ENCODE measurements around the gene PTGS1.

The PTGS1 gene

DNA sequence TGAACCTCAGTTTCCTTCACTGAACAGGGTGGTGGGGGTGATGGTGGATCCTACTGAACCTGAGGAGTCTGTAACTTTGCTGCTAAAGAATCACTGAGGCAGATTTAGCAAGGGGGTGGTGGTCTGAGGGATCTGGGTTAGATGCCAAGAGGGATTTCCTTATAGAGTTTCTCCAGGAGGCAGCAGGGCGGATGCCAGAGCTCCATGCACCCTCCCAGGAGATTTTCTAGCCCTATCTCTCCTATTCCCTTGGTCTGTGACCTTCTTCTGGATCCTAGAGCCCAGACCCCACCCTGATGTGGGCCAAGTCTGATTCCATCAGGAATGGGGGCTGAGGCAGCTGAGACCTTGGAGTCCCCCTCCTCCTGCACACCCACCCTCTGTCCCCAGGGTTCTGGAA lies 6.0 kb downstream of the PTGS1 start:
- peak; percentile 47 for DNase-seq

GRCh38 chr9:122377241-122378164 lies 6.7 kb downstream of the PTGS1 start:
- DNase-seq: peak; percentile 40

- no peak for DNase-seq
Measured at GRCh38 chr9:122378236-122378635, 7.4 kb downstream of the PTGS1 start.

DNA sequence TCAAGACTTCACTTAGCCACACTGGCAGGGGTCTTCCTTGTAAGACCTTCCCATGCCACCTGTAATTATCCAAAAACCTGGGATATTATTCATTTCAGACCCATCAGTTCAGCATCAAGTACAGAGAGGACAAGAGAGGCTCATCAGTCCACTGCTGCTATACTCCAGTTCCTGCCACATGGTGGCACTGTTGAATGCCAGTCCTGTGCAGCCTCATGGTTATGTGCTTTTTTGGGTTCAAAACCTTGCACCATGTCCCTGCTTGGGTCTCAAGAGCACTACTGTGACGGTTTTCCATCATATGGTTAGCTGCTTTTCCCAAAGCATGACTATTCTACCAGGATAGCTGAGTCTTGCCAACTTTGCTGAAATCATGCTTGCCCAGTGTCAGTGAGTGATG lies 8.5 kb downstream of the PTGS1 start:
- DNase-seq: no peak

GRCh38 chr9:122380293-122380692 lies 9.5 kb downstream of the PTGS1 start:
- no peak for DNase-seq

- no peak for DNase-seq
Measured at GRCh38 chr9:122381206-122381950, 10.6 kb downstream of the PTGS1 start.

DNA sequence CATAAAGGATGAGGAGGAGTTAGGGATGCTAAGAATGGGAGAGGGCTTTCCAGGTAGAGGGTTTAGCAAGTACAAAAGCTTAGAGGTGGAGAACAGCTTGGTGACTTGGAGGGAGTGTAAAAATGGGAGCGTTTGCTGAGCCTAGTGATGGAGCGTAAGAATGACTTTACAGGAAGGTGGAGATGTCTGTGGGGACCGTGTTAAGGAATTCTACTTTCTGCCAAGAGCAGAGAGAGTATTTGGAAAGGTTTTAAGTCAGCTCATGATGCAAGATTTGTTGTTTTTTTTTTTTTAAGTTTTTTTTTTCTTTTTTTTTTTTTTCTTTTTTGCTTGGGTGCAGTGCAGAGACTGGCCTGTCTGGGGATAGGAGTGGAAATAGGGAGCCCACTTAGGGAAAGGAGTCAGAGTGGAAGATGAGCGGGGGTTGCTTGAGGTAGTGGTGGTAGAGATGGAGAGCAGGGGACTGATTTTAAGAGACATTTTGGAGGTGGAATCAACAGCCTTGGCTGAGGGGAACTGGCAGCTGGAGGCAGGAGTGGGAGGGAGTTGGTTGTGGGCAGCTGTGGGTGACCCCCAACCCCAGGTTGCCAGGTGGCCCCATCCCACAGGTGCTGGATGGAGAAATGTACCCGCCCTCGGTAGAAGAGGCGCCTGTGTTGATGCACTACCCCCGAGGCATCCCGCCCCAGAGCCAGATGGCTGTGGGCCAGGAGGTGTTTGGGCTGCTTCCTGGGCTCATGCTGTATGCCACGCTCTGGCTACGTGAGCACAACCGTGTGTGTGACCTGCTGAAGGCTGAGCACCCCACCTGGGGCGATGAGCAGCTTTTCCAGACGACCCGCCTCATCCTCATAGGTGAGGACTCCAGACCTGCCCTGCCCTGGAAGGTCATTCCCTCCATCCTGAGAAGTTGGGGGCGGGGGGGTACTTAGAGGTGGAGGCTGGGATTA lies 12.4 kb downstream of the PTGS1 start:
- peak; percentile 35 for DNase-seq

GRCh38 chr9:122383992-122384461 lies 13.2 kb downstream of the PTGS1 start:
- DNase-seq: peak; percentile 28

DNA sequence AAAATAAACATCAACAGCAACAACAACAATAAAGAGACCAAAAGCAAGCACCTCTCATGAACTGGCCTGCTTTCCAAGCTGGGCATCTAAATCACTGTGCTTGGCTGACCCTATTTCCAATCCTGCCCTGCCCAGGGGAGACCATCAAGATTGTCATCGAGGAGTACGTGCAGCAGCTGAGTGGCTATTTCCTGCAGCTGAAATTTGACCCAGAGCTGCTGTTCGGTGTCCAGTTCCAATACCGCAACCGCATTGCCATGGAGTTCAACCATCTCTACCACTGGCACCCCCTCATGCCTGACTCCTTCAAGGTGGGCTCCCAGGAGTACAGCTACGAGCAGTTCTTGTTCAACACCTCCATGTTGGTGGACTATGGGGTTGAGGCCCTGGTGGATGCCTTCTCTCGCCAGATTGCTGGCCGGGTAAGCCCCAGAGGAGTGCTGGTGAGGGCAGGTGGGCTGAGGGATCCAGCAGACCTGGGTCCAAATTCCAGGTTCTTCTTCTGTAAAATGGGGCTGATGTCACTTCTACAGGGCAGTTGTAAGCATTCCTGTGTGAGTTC lies 15.6 kb downstream of the PTGS1 start:
- DNase-seq: peak; percentile 44

- DNase-seq: no peak
Measured at GRCh38 chr9:122387536-122387935, 16.7 kb downstream of the PTGS1 start.

- peak; percentile 19 for DNase-seq
Measured at GRCh38 chr9:122389195-122389594, 18.4 kb downstream of the PTGS1 start.

DNA sequence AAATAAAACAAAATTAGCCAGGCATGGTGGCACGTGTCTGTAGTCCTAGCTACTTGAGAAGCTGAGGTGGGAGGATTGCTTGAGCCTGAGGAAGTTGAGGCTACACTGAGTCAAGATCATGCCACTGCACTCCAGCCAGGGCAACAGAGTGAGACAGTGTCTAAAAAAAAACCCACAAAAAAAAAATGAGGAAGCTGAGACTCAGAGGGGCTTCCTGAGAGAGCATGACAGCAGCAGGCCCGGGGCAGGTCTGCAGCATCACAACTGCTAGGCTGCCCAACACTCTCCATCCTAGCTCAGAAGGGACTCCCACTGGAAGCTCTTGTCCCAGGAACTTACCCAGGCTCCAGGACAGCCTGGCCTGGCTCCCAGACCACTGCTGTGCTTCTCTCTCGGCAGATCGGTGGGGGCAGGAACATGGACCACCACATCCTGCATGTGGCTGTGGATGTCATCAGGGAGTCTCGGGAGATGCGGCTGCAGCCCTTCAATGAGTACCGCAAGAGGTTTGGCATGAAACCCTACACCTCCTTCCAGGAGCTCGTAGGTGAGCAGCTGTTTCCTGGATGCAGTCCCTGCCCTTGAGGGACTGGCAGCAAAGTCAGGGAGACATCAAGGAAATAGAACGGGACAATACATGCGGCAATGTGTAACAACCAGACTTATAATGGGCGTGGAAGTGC lies 19.1 kb downstream of the PTGS1 start:
- DNase-seq: peak; percentile 47

DNA sequence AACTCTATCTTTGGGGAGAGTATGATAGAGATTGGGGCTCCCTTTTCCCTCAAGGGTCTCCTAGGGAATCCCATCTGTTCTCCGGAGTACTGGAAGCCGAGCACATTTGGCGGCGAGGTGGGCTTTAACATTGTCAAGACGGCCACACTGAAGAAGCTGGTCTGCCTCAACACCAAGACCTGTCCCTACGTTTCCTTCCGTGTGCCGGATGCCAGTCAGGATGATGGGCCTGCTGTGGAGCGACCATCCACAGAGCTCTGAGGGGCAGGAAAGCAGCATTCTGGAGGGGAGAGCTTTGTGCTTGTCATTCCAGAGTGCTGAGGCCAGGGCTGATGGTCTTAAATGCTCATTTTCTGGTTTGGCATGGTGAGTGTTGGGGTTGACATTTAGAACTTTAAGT lies 21.5 kb downstream of the PTGS1 start:
- DNase-seq: no peak

DNA sequence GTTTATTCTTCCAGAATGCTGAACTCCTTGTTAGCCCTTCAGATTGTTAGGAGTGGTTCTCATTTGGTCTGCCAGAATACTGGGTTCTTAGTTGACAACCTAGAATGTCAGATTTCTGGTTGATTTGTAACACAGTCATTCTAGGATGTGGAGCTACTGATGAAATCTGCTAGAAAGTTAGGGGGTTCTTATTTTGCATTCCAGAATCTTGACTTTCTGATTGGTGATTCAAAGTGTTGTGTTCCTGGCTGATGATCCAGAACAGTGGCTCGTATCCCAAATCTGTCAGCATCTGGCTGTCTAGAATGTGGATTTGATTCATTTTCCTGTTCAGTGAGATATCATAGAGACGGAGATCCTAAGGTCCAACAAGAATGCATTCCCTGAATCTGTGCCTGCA lies 21.9 kb downstream of the PTGS1 start:
- no peak for DNase-seq

GRCh38 chr9:122393284-122393983 lies 22.6 kb downstream of the PTGS1 start:
- no peak for DNase-seq

GRCh38 chr9:122394265-122395125 lies 23.7 kb downstream of the PTGS1 start:
- no peak for DNase-seq

DNA sequence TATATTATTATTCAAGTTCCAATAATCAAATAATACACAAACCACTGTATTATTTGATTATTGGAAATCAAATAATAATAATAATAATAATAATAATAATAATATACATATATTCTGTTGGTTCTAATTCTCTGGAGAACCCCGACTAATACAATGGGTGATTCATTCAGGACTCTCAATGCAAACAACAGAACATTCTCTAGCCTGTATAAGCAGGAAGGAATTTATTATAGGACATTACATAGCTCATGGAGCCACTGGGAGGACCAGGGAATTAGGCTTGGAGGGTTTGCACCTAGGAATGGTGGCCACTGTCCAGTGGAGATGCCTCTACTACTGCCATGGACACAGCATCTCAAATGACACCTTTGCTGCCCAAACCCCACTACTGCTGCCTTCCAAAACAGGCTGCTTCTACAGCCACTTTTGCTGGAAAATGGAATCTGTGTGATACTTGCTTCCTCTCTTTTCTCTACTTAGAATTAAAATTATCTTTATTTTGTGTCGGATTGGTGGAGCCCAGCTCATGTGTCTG lies 25.9 kb downstream of the PTGS1 start:
- DNase-seq: no peak

DNA sequence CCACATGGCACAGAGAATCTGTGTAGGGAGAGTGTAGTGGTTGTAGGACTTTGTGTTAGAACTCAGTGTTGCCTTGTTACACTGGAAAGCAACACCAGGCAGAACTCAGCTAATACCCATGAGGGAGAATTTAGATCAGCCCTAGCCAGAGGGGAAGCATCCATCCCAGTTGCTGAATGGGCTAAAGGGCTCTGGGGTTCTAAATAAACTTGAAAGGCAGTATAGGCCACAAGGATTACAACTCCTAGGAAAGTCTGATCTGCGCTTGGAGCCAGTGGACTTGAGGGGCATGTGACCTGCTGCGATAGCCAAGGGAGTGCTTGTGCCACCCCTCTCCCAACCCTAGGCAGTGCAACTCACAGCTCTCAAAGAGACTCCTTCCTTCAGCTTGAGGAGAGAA lies 26.9 kb downstream of the PTGS1 start:
- no peak for DNase-seq

GRCh38 chr9:122398371-122398924 lies 27.6 kb downstream of the PTGS1 start:
- DNase-seq: no peak

GRCh38 chr9:122401896-122402295 lies 31.1 kb downstream of the PTGS1 start:
- DNase-seq: no peak
